ENCODE measurements around the gene OR2A42.
"Not testable (repeated sequence)": the region's sequence is repeated elsewhere in the genome, so short reads cannot be mapped to it uniquely, and the experiment has no call there.

DNA sequence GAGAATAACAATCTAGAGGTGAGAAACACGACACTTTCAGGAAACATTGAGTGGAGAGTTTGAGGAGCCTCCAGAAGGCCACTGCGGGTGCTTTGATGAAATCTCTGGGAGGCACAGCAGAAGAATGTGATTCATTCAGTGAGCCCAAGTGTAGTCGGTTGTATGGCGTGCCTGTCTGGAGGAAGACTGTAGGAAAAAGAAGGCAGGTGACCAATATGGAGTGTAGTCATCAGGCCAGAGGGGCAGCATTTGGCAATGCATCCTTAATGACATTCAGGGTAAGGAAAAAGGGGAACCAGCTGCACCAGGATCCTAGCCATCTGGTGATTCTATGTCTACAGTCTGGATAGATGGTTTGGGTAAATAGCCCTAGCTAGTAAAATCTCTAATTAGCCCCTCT, 12.9 kb upstream of the OR2A42 start:
- TF ChIP-seq, protein P1, sequence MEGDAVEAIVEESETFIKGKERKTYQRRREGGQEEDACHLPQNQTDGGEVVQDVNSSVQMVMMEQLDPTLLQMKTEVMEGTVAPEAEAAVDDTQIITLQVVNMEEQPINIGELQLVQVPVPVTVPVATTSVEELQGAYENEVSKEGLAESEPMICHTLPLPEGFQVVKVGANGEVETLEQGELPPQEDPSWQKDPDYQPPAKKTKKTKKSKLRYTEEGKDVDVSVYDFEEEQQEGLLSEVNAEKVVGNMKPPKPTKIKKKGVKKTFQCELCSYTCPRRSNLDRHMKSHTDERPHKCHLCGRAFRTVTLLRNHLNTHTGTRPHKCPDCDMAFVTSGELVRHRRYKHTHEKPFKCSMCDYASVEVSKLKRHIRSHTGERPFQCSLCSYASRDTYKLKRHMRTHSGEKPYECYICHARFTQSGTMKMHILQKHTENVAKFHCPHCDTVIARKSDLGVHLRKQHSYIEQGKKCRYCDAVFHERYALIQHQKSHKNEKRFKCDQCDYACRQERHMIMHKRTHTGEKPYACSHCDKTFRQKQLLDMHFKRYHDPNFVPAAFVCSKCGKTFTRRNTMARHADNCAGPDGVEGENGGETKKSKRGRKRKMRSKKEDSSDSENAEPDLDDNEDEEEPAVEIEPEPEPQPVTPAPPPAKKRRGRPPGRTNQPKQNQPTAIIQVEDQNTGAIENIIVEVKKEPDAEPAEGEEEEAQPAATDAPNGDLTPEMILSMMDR (IDR thresholded peaks at IDR 0.05) = not testable (repeated sequence)
- TF ChIP-seq POLR2A (IDR thresholded peaks at IDR 0.05); EP300 (IDR thresholded peaks at IDR 0.05; ENCODE audit: low read depth): not testable (repeated sequence)

Measured in transverse colon (tissue), 3 donors.